Kidney (tissue), 14 donors: Measurements from ENCODE around the gene NRXN3. TPM values are rescaled to one million over a fixed set of nuclear protein-coding genes. Genes with fewer than 3 reads are reported as not detected.
"Not testable (repeated sequence)": the region's sequence is repeated elsewhere in the genome, so short reads cannot be mapped to it uniquely, and the experiment has no call there.

Experiments
- DNase-seq, 5 donors: peaks; one replicate each; pipeline ENCODE4 v3.0.0-alpha.2; 2013 to 2020
- FAIRE-seq: peaks from 2 replicates; lab custom pipeline; 2012; peaks lifted over from hg19 to GRCh38; lab: Jason Lieb, UNC
- H3K27ac ChIP-seq, 2 donors: one replicate each; pipeline ENCODE4 v1.7.0; 2013; ENCODE audit warnings: low read depth in 2 of 2, low read length in 2 of 2, inconsistent platforms in 1 of 2
- H3K27me3 ChIP-seq: one replicate; pipeline ENCODE4 v1.7.1; 2013; ENCODE audit warnings: low read length, inconsistent platforms; ENCODE audit not compliant: control insufficient read depth, insufficient read depth
- H3K36me3 ChIP-seq, 3 donors: one replicate each; pipeline versions ENCODE4 v1.7.0 to v1.7.1; 2013; ENCODE audit warnings: low read length in 3 of 3, control low read depth in 1 of 3, inconsistent platforms in 1 of 3; ENCODE audit not compliant: insufficient read depth in 3 of 3, control insufficient read depth in 2 of 3
- H3K4me1 ChIP-seq, 3 donors: one replicate each; pipeline versions ENCODE4 v1.7.0 to v1.7.1; 2013; ENCODE audit warnings: low read length in 3 of 3, inconsistent platforms in 1 of 3, low read depth in 1 of 3; ENCODE audit not compliant: control insufficient read depth in 2 of 3, insufficient read depth in 2 of 3
- H3K4me3 ChIP-seq, 3 donors: one replicate each; pipeline versions ENCODE4 v1.7.0 to v1.8.1; 2013; ENCODE audit warnings: low read length in 3 of 3, control low read depth in 1 of 3, inconsistent platforms in 1 of 3
- H3K9ac ChIP-seq, 3 donors: one replicate each; pipeline versions ENCODE4 v1.7.0 to v1.7.1; 2013; ENCODE audit warnings: low read length in 3 of 3, control low read depth in 1 of 3, inconsistent platforms in 1 of 3
- H3K9me3 ChIP-seq, 3 donors: one replicate each; pipeline versions ENCODE4 v1.7.0 to v1.7.1; 2013; ENCODE audit warnings: low read length in 3 of 3, control low read depth in 1 of 3, inconsistent platforms in 1 of 3; ENCODE audit not compliant: control insufficient read depth in 2 of 3, insufficient read depth in 1 of 3
- intact Hi-C: fragments of 100-400 bp; cut with DNase I; formaldehyde crosslinking; loops from one replicate; pipeline ENCODE4 v1.11.1; 2022
- polyA plus RNA-seq: library from polyadenylated mRNA; stranded (reverse); fragments of 350-450 nt; fragmentation: Illumina TruSeq; extraction: RNeasy Lipid Tissue Mini Kit (QIAGEN cat#74804); gene quantifications from one replicate; pipeline ENCODE4 v1.2.3, GENCODE V29; 2014; ENCODE audit warnings: low read depth, low replicate concordance; ENCODE audit not compliant: insufficient read depth
- total RNA-seq: library from RNA; stranded (reverse); fragmentation: NEBNext Ultra II Directional; extraction: Animal tissue kit (Norgen Biotek cat#: 25700); gene quantifications from one replicate; pipeline ENCODE4 v1.2.1, GENCODE V29; 2021
- TF ChIP-seq, protein P1 (sequence below): IDR thresholded peaks from 3 replicates; pipeline ENCODE4 v1.5.1; 2012; ENCODE audit warnings: mild to moderate bottlenecking, moderate library complexity, borderline replicate concordance; ENCODE audit not compliant: insufficient read depth; ENCODE audit errors: extremely low read depth
- donor health status: control.
- donor health status: control.
- donor health status: control.
- donor health status: control.
- donor health status: control.
- donor health status: DM: yes; HTN: yes; CAD: no.
- donor health status: Normal renal cell carcinoma (clear cell type).

The NRXN3 gene
- total and polyA plus RNA-seq, 2 donors from 2014 or later, result 1.5 to 2.4 TPM

DNA sequence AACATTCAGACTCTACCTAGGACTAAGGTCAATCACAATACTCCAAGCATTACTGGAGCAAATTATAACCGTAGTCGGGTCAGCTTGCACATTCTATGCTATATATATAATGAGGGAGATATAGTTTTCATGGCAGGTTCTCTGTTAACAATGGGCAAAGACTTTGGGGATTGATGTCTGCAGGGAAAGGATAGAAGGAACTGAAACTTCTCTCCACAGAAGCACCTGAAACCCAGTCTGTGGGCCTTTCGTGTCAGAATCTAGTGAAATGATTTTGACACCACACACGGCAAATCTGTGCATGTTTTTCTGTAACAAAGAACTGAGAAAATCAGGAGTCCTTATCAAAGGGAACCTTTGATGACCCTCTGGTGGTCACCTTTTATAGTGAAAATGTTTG lies 847.4 kb downstream of the NRXN3 start:
- TF ChIP-seq, protein P1, sequence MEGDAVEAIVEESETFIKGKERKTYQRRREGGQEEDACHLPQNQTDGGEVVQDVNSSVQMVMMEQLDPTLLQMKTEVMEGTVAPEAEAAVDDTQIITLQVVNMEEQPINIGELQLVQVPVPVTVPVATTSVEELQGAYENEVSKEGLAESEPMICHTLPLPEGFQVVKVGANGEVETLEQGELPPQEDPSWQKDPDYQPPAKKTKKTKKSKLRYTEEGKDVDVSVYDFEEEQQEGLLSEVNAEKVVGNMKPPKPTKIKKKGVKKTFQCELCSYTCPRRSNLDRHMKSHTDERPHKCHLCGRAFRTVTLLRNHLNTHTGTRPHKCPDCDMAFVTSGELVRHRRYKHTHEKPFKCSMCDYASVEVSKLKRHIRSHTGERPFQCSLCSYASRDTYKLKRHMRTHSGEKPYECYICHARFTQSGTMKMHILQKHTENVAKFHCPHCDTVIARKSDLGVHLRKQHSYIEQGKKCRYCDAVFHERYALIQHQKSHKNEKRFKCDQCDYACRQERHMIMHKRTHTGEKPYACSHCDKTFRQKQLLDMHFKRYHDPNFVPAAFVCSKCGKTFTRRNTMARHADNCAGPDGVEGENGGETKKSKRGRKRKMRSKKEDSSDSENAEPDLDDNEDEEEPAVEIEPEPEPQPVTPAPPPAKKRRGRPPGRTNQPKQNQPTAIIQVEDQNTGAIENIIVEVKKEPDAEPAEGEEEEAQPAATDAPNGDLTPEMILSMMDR, result no peak
- intact Hi-C loops, result no loop called here
- Histone ChIP-seq H3K9me3 (no peaks in the 10 kb centered on the region), H3K9ac (no peak overlapping the region), H3K4me3 (no peak overlapping the region), H3K27me3 (no peaks in the 10 kb centered on the region), H3K27ac (no peak overlapping the region), H3K36me3 (no peaks in the 10 kb centered on the region), H3K4me1 (no peaks in the 10 kb centered on the region)
- FAIRE-seq (no peak), DNase-seq (no peak)

DNA sequence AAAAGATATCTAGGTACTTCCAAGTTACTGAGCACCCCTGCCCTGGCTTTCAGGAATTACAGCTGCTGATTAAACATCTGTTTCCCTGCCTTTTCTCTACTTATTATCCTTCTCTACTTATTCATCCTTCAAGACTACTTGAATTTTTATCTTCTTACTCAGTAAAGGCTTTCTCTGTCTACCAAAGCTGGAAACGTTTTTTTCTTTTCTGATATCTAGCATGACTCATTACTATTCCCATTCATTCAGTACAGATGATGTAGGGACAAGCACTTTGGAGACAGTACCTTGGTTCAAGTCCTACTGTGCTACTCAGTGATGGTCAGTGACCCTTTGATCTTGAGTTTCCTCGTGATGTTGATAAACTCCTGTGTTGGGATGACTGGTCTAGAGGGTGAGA lies 848.7 kb downstream of the NRXN3 start:
- Histone ChIP-seq H3K4me3 (no peak overlapping the region), H3K36me3 (no peaks in the 10 kb centered on the region), H3K9ac (no peak overlapping the region), H3K27ac (no peak overlapping the region), H3K9me3 (no peaks in the 10 kb centered on the region), H3K4me1 (no peaks in the 10 kb centered on the region), H3K27me3 (no peaks in the 10 kb centered on the region)
- DNase-seq (no peak), FAIRE-seq (no peak)
- intact Hi-C loops, result no loop called here
- TF ChIP-seq, protein P1, result no peak

DNA sequence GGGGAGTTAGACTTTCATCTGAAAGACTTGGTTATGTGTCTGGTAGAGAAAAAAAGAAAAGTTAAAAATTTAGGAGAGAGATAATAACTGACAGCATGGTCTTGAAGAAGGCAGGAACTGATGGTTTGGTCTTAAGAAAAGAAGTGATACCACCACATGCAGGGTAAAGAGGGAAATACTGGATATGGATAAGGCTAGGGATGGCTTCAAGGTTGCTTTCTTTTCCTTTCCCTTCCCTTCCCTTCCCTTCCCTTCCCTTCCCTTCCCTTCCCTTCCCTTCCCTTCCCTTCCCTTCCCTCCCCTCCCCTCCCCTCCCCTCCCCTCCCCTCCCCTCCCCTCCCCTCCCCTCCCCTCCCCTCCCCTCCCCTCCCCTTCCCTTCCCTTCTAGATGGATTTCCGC lies 849.7 kb downstream of the NRXN3 start:
- H3K4me3 ChIP-seq, DNase-seq, H3K27ac ChIP-seq, H3K4me1 ChIP-seq, H3K9ac ChIP-seq, H3K27me3 ChIP-seq, intact Hi-C loops, H3K9me3 ChIP-seq, FAIRE-seq, H3K36me3 ChIP-seq: not testable (repeated sequence)

DNA sequence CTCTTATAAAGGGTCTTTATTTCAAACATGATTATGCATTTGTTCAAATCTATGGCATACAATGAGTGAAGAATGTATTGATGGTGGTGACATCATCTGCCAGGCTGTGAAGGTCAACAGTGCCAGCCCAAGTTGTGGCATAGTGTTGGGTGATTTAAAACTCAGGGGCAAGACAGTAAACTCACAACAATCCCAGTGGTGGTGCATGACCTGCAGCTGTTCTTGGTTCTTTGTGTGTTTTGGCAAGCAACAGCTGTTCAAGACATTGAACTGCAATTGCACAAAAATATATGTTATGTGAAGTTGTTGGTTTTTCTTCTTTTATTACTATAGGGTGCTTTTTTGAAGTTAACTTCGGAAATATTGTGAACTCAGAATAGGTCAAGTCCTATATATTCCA lies 851.6 kb downstream of the NRXN3 start:
- FAIRE-seq, result no peak
- Histone ChIP-seq H3K27ac (no peak overlapping the region), H3K9ac (no peak overlapping the region), H3K9me3 (no peaks in the 10 kb centered on the region), H3K36me3 (no peaks in the 10 kb centered on the region), H3K4me1 (no peaks in the 10 kb centered on the region), H3K27me3 (no peaks in the 10 kb centered on the region), H3K4me3 (no peak overlapping the region)
- TF ChIP-seq, protein P1, result no peak
- no peak for DNase-seq
- intact Hi-C loops, result no loop called here
